ENCODE data around the gene GALNT9.

GRCh38 chr12:132267873-132268272 lies 61.5 kb downstream of the GALNT9 start:
- TF ChIP-seq CTCF (conservative IDR thresholded peaks at IDR 0.05; ENCODE audit: low read depth, low read length) (no peak), EZH2 (IDR thresholded peaks at IDR 0.05; ENCODE audit: low read length, unreplicated experiment) (no peak), EZH2phosphoT487 (IDR thresholded peaks at IDR 0.05; ENCODE audit: borderline replicate concordance, low read length) (no peak)
